ENCODE measurements around the gene BCL2L14. TPM values are rescaled to one million over a fixed set of nuclear protein-coding genes. Genes with fewer than 3 reads are reported as not detected.
"Not testable (repeated sequence)": the region's sequence is repeated elsewhere in the genome, so short reads cannot be mapped to it uniquely, and the experiment has no call there.

Gene BCL2L14
- total RNA-seq, 1 experiment from 2014 or later, result 0.30 TPM

DNA sequence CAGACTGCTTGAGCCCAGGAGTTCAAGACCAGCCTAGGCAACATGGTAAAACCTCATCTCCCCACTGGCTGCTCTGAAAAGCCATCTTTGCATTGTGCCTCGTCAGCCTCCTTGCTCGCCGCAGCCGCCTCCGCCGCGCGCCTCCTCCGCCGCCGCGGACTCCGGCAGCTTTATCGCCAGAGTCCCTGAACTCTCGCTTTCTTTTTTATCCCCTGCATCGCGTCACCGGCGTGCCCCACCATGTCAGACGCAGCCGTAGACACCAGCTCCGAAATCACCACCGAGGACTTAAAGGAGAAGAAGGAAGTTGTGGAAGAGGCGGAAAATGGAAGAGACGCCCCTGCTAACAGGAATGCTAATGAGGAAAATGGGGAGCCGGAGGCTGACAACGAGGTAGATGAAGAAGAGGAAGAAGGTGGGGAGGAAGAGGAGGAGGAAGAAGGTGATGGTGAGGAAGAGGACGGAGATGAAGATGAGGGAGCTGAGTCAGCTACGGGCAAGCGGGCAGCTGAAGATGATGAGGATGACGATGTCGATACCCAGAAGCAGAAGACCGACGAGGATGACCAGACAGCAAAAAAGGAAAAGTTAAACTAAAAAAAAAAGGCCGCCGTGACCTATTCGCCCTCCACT, 40.3 kb downstream of the BCL2L14 start:
- BruUV-seq (replicated peaks); H3K4me1 ChIP-seq (ENCODE audit: control insufficient read depth in 1 of 2, insufficient read depth in 2 of 2, low read length in 2 of 2); intact Hi-C loops (cut with micrococcal nuclease); H2AFZ ChIP-seq (ENCODE audit: low read depth, low read length, poor library complexity, severe bottlenecking); H3K9me3 ChIP-seq (ENCODE audit: control insufficient read depth in 1 of 2, insufficient read depth in 1 of 2, low read depth in 1 of 2, low read length in 2 of 2); POLR2A ChIA-PET; H3K4me2 ChIP-seq (ENCODE audit: low read length); H3K36me3 ChIP-seq (ENCODE audit: control insufficient read depth in 1 of 2, insufficient read depth in 2 of 2, low read length in 2 of 2); CTCF ChIA-PET; H3K4me3 ChIP-seq (replicated peaks in 1 of 2; ENCODE audit: low read depth in 1 of 2, low read length in 2 of 2); H3K79me2 ChIP-seq (ENCODE audit: insufficient read depth, low read length); H3K27me3 ChIP-seq (ENCODE audit: insufficient read depth, low read length); H3K27ac ChIP-seq (ENCODE audit: low read depth, low read length); RAD21 ChIA-PET (ENCODE audit: low non-redundant PET in 1 of 2, low total read pairs in 2 of 2, uncharacterized antibody in 2 of 2, unreplicated experiment in 2 of 2); DNase-seq (ENCODE audit: low read depth, low spot score); H3K9ac ChIP-seq (ENCODE audit: low read length); ATAC-seq; H4K20me1 ChIP-seq (ENCODE audit: insufficient read depth); H3K9me2 ChIP-seq (ENCODE audit: insufficient read depth): not testable (repeated sequence)

DNA sequence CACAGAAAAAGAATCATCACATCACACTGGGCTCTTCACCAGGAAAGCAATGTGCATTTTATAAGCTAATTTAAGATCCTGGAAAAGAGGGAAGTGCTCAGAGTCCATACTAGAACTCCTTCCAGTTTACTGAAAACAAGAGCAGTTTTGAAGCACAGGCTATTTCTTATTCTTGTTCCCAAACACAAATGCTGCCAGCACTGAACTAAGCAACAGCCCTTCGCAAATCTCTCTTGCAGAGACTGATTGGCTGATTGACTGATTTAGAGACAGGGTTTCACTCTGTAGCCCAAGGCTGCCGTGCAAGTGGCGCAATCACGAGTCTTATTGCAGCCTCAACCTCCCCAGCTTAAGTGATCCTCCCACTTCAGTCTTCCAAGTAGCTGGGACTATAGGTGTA, 44.8 kb downstream of the BCL2L14 start:
- ChIA-PET RAD21 (ENCODE audit: low non-redundant PET in 1 of 2, low total read pairs in 2 of 2, uncharacterized antibody in 2 of 2, unreplicated experiment in 2 of 2) (no interaction called here), POLR2A (no interaction called here), CTCF (no interaction called here)
- Histone ChIP-seq H2AFZ (ENCODE audit: low read depth, low read length, poor library complexity, severe bottlenecking) (no peak overlapping the region), H3K4me1 (ENCODE audit: control insufficient read depth in 1 of 2, insufficient read depth in 2 of 2, low read length in 2 of 2) (no peaks in the 10 kb centered on the region), H3K4me2 (ENCODE audit: low read length) (no peak overlapping the region), H3K36me3 (ENCODE audit: control insufficient read depth in 1 of 2, insufficient read depth in 2 of 2, low read length in 2 of 2) (0 out of 4 replicates have a peak, but pooled peaks cover 0 to 3% of the 10 kb centered on the region in 2 experiments), H3K9me3 (ENCODE audit: control insufficient read depth in 1 of 2, insufficient read depth in 1 of 2, low read depth in 1 of 2, low read length in 2 of 2) (no peaks in the 10 kb centered on the region), H3K4me3 (replicated peaks in 1 of 2; ENCODE audit: low read depth in 1 of 2, low read length in 2 of 2) (no peak overlapping the region), H3K9ac (ENCODE audit: low read length) (no peak overlapping the region), H3K27me3 (ENCODE audit: insufficient read depth, low read length) (no peaks in the 10 kb centered on the region), H3K27ac (ENCODE audit: low read depth, low read length) (no peak overlapping the region), H4K20me1 (ENCODE audit: insufficient read depth) (no peaks in the 10 kb centered on the region), H3K9me2 (ENCODE audit: insufficient read depth) (no peaks in the 10 kb centered on the region), H3K79me2 (ENCODE audit: insufficient read depth, low read length) (no peaks in the 10 kb centered on the region)
- DNase-seq (ENCODE audit: low read depth, low spot score) (no peak), ATAC-seq (no peak)
- intact Hi-C loops (cut with micrococcal nuclease), result no loop called here
- no TSS peak for BruUV-seq (replicated peaks)
- TF ChIP-seq MAX (IDR thresholded peaks at IDR 0.05) (no peak), SIN3A (IDR thresholded peaks at IDR 0.05; ENCODE audit: low read depth) (no peak), JUND (IDR thresholded peaks at IDR 0.05) (no peak), ZNF274 (IDR thresholded peaks at IDR 0.05; ENCODE audit: low read depth, low read length) (no peak), CEBPB (IDR thresholded peaks at IDR 0.05; ENCODE audit: low read depth) (no peak), RAD21 (IDR thresholded peaks at IDR 0.05; ENCODE audit: low read depth) (no peak), FOSL1 (IDR thresholded peaks at IDR 0.05; ENCODE audit: low read depth) (no peak), YY1 (IDR thresholded peaks at IDR 0.05; ENCODE audit: extremely low read depth, insufficient replicate concordance, low read depth, low read length) (no peak), ZBTB33 (IDR thresholded peaks at IDR 0.05; ENCODE audit: extremely low read depth, insufficient replicate concordance, low read length) (no peak), POLR2AphosphoS5 (IDR thresholded peaks at IDR 0.05; ENCODE audit: low read depth, low read length) (no peak), REST (IDR thresholded peaks at IDR 0.05; ENCODE audit: low read depth) (no peak), EZH2phosphoT487 (IDR thresholded peaks at IDR 0.05; ENCODE audit: borderline replicate concordance) (no peak), SP1 (IDR thresholded peaks at IDR 0.05; ENCODE audit: low read depth) (no peak), EGR1 (IDR thresholded peaks at IDR 0.05; ENCODE audit: low read depth) (no peak), ZFX (IDR thresholded peaks at IDR 0.05) (no peak), POLR2A (IDR thresholded peaks at IDR 0.05; ENCODE audit: borderline replicate concordance, extremely low read depth, insufficient read depth, insufficient read length) (no peak), CBX3 (IDR thresholded peaks at IDR 0.05; ENCODE audit: low read depth) (no peak), ELF1 (IDR thresholded peaks at IDR 0.05; ENCODE audit: borderline replicate concordance, low read depth) (no peak)

Data from HCT116 (cell line).